ENCODE results near the gene TFPI2. TPM values are rescaled to one million over a fixed set of nuclear protein-coding genes. Genes with fewer than 3 reads are reported as not detected.

Gene TFPI2
- total RNA-seq, 1 donor from 2014 or later = 8.7 TPM

DNA sequence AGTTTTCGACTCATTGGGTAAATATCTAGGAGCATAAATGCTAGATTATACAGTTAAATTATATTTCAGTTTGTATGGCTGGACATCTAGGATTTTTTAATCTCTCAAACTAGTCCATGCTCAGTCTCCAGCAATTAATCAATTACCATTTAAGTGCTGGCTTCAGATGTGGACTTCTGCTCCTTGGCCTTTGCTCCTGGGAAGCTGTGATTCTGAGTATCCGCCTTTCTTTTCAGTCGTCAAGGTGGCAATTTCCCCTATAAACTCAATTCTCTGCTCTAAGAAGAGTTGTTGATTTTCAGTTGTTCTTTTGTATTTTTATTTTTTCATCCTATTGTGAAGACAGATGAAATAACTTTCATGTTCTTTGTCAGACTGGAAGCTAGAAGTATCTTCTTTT lies 23.7 kb downstream of the TFPI2 start:
- no peak for TF ChIP-seq CTCF (IDR thresholded peaks at IDR 0.05; ENCODE audit: insufficient read depth, low read length, severe bottlenecking)
- no peaks in the 10 kb centered on the region for H3K36me3 ChIP-seq (ENCODE audit: control insufficient read depth, insufficient read depth, low read length)
- no peaks in the 10 kb centered on the region for H3K27me3 ChIP-seq (ENCODE audit: control insufficient read depth, insufficient read depth, low read length)
- no peak overlapping the region for H3K4me3 ChIP-seq (ENCODE audit: low read depth, low read length)
- DNase-seq (ENCODE audit: low read depth) = no peak
- FAIRE-seq = no peak

DNA sequence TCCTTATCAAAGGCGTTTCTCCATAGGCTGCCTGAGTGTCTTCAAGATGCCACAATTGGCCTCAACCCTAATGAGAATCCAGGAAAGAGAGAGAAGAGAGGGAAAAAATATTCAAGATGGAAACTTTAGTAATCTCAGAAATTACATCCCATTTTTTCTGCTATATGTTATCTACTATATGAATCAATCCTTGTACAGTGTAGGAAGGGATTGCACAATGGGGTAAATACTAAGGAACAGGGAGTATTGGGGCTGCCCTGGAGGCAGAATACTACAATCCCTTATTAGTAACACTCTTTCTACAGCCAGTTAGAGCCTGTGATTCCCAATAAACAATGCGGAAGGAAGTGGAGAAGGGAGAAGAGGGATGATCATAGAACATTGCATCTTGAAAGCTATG lies 27.9 kb downstream of the TFPI2 start:
- FAIRE-seq (no peak), DNase-seq (ENCODE audit: low read depth) (peak; percentile 93)
- Histone ChIP-seq H3K27me3 (ENCODE audit: control insufficient read depth, insufficient read depth, low read length) (no peaks in the 10 kb centered on the region), H3K4me3 (ENCODE audit: low read depth, low read length) (no peak overlapping the region), H3K36me3 (ENCODE audit: control insufficient read depth, insufficient read depth, low read length) (no peaks in the 10 kb centered on the region)
- no peak for TF ChIP-seq CTCF (IDR thresholded peaks at IDR 0.05; ENCODE audit: insufficient read depth, low read length, severe bottlenecking)

DNA sequence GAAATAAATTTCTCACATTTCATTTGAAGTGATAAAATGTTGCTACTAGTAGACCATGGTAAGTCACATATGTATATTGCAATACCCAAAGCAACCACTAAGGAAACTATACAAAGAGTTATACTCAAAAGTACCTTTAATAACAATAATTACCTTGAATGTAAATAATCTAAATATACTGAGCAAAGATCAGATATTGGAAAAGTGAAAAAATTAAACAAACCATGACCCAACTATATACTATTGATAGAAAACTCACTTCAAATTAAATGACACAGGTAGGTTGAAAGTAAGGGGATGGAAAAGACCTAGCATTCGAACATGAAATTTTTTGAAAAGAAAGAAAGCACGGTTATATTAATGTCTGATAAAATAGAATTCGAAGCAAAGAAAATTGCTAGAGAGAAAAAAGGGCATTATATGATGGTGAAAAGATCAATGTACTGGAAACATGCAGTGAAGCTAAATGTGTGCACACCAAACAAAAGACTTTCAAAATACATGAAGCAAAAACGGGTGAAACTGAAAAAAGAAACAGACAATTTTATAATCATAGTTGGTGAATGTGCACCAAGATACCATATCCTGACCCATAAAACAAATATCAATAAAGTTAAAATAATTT lies 29.1 kb downstream of the TFPI2 start:
- DNase-seq (ENCODE audit: low read depth) (no peak), FAIRE-seq (no peak)
- no peaks in the 10 kb centered on the region for H3K36me3 ChIP-seq (ENCODE audit: control insufficient read depth, insufficient read depth, low read length)

GRCh38 chr7:93860261-93860660 lies 30.3 kb downstream of the TFPI2 start:
- no peaks in the 10 kb centered on the region for H3K27me3 ChIP-seq (ENCODE audit: control insufficient read depth, insufficient read depth, low read length)
- TF ChIP-seq CTCF (IDR thresholded peaks at IDR 0.05; ENCODE audit: insufficient read depth, low read length, severe bottlenecking) = no peak
- no peak overlapping the region for H3K4me3 ChIP-seq (ENCODE audit: low read depth, low read length)
- peak; percentile 96 for DNase-seq (ENCODE audit: low read depth)
- FAIRE-seq = no peak
- no peaks in the 10 kb centered on the region for H3K36me3 ChIP-seq (ENCODE audit: control insufficient read depth, insufficient read depth, low read length)

More for the DNA sequence above, 29.1 kb downstream of the TFPI2 start:
- no peak overlapping the region for H3K4me3 ChIP-seq (ENCODE audit: low read depth, low read length)
- TF ChIP-seq CTCF (IDR thresholded peaks at IDR 0.05; ENCODE audit: insufficient read depth, low read length, severe bottlenecking) = no peak
- no peaks in the 10 kb centered on the region for H3K27me3 ChIP-seq (ENCODE audit: control insufficient read depth, insufficient read depth, low read length)

DNA sequence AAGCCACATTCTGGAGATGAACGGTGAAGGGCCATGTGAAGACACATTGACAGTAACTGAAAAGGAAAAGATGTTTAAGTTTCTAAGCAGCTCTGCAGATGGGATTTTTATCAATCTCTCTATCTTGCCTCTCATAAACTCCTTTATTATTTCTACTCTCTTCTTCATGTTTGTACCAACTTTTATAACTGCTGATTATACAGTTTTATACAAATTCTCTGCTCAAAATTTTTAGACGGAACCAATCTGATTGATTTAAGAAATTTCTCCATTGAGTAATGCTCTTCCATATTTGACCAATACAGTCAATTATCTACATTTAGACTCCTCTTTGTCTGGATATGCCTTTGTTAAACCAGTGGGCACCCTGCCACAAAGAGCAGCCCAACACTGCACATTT lies 31.7 kb downstream of the TFPI2 start:
- no peaks in the 10 kb centered on the region for H3K36me3 ChIP-seq (ENCODE audit: control insufficient read depth, insufficient read depth, low read length)
- FAIRE-seq (no peak), DNase-seq (ENCODE audit: low read depth) (no peak)
- H3K4me3 ChIP-seq (ENCODE audit: low read depth, low read length) = no peak overlapping the region
- no peak for TF ChIP-seq CTCF (IDR thresholded peaks at IDR 0.05; ENCODE audit: insufficient read depth, low read length, severe bottlenecking)
- no peaks in the 10 kb centered on the region for H3K27me3 ChIP-seq (ENCODE audit: control insufficient read depth, insufficient read depth, low read length)

DNA sequence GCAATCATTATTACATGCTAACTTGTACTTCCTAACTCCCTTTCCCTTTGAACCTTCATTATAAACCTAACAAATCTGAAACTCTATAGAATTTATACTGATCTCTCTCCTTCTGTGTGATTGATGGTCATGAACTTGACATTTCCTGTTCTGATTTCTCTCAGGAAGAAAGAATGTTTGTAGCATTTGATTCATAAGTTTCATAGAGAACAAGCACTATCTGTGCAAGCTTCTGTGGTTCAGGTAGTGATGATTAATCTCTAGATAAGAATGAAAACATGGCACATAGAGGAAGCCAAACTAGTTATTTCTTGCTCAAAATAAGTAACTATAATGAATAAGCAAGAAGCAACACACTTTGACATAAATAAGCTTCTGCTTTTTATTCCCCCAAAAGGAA lies 34.2 kb downstream of the TFPI2 start:
- DNase-seq (ENCODE audit: low read depth) (peak; percentile 89), FAIRE-seq (no peak)
- Histone ChIP-seq H3K36me3 (ENCODE audit: control insufficient read depth, insufficient read depth, low read length) (no peaks in the 10 kb centered on the region), H3K27me3 (ENCODE audit: control insufficient read depth, insufficient read depth, low read length) (no peaks in the 10 kb centered on the region), H3K4me3 (ENCODE audit: low read depth, low read length) (no peak overlapping the region)
- TF ChIP-seq CTCF (IDR thresholded peaks at IDR 0.05; ENCODE audit: insufficient read depth, low read length, severe bottlenecking) = no peak

All from bronchial epithelial cell (primary cell).